T-helper 2 cell treated with Interferon-gamma antibody and Interleukin-4, amounts not matched to agents 5 μg/mL and 100 μg/mL, for 36 hours (primary cell): ENCODE measurements around the gene OGT.

ENCODE experiments used
- DNase-seq: peaks from one replicate; pipeline ENCODE4 v3.0.0; 2021; ENCODE audit warnings: low spot score
- H3K27ac Mint-ChIP-seq: one replicate; pipeline ENCODE4 v1.8.0; 2021; ENCODE audit warnings: mild to moderate bottlenecking, mixed read lengths
- H3K27me3 Mint-ChIP-seq: one replicate; pipeline ENCODE4 v1.8.0; 2021; ENCODE audit warnings: low read depth, mixed read lengths
- H3K36me3 Mint-ChIP-seq: one replicate; pipeline ENCODE4 v1.8.0; 2021; ENCODE audit warnings: low read depth, mixed read lengths
- H3K4me1 Mint-ChIP-seq: one replicate; pipeline ENCODE4 v1.8.0; 2021; ENCODE audit warnings: low read depth, mixed read lengths
- H3K4me3 Mint-ChIP-seq: one replicate; pipeline ENCODE4 v1.8.0; 2022; ENCODE audit warnings: mild to moderate bottlenecking, moderate library complexity, mixed read lengths
- H3K9me3 Mint-ChIP-seq: one replicate; pipeline ENCODE4 v1.8.0; 2021; ENCODE audit warnings: mixed read lengths

The OGT gene

DNA sequence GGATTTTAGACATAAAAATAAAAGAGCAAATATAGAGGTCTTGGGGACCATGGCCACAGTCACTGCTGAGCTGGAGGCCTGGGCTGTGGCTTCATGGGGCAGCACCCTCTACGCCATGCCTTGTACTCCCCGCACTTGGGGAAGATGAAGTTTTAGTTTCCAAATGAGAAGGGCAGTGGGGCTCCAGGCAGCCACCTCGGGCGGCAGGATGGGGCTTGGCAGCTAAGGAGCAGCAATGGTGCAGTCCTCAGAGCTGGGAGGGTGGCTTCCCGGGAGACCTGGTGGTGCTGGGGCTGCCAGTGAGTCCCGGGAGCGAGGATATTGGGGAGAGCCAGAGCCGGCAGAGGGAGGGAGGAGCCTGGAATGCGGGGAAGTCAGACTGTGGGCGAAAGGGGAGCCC lies 83.0 kb downstream of the OGT start:
- H3K27ac Mint-ChIP-seq: peak overlapping the region; percentile 56
- H3K4me3 Mint-ChIP-seq: peak overlapping the region; percentile 90
- H3K9me3 Mint-ChIP-seq: no peaks in the 10 kb centered on the region
- no peaks in the 10 kb centered on the region for H3K27me3 Mint-ChIP-seq
- peaks cover 43% of the 10 kb centered on the region for H3K36me3 Mint-ChIP-seq
- peaks cover 42% of the 10 kb centered on the region for H3K4me1 Mint-ChIP-seq
- DNase-seq: no peak

DNA sequence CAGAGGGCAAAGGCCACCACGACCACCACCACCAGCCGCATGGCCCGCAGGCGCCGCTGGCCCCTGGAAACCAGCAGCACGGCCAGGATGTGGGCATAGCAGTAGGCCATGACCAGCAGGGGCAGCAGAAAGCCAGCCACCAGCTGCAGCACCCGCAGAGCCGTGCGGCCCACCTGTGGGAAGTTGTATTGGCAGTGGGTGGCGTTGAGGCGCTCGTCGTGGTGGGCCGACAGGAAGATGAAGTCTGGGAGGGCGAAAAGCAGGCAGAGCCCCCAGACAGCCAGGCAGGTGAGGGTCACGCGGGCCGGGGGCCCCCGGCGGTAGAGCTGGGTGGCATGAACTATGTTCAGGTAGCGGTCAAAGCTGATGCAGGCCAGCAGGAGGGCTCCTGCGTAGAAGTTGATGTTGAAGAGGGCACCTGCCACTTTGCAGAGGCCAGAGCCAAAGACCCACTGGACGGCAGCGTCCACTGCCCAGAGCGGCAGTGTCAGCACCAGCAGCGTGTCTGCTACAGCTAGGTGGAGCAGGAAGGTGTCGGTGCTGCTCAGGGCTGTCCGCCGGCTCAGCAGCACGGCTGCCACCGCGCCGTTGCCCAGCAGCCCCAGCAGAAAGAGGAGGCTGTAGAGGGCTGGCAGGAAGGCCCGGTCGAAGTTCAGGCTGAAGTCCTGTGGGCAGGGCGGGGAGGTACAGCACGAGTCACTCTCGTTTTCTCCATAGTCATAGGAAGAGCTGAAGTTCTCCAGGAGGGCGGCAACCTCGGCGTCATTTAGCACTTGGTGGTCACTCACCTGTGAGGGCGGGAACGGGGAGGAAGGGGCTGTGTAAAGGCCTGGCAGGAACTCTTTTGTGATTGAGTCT lies 84.0 kb downstream of the OGT start:
- Mint-ChIP-seq H3K9me3 (no peaks in the 10 kb centered on the region), H3K36me3 (peaks cover 34% of the 10 kb centered on the region), H3K4me1 (peaks cover 46% of the 10 kb centered on the region), H3K4me3 (peak overlapping the region; percentile 90), H3K27me3 (no peaks in the 10 kb centered on the region), H3K27ac (peak overlapping the region; percentile 87)
- DNase-seq: no peak

DNA sequence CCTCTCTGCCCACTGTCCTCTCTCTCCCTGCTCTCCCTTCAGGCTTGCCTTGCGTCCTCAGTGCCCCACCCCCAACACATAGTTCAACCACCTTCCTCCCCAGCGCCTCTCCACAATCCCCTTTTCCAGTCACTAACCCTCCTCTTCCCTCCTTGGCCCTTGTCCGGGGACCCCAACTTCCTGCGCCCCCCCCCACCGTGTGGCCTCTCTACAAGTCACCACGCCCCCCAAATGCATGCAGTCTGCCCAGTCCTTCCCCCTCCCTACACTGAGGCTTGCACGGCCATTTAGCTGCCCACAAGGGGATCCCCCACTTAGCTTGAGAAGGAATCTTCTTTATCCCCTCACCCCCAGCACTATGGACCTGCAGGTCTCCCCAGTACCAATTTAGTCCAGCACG lies 84.8 kb downstream of the OGT start:
- H3K4me1 Mint-ChIP-seq: peaks cover 48% of the 10 kb centered on the region
- no peaks in the 10 kb centered on the region for H3K27me3 Mint-ChIP-seq
- no peaks in the 10 kb centered on the region for H3K9me3 Mint-ChIP-seq
- H3K27ac Mint-ChIP-seq: peak overlapping the region; percentile 87
- DNase-seq: no peak
- H3K36me3 Mint-ChIP-seq: peaks cover 30% of the 10 kb centered on the region
- peak overlapping the region; percentile 90 for H3K4me3 Mint-ChIP-seq

DNA sequence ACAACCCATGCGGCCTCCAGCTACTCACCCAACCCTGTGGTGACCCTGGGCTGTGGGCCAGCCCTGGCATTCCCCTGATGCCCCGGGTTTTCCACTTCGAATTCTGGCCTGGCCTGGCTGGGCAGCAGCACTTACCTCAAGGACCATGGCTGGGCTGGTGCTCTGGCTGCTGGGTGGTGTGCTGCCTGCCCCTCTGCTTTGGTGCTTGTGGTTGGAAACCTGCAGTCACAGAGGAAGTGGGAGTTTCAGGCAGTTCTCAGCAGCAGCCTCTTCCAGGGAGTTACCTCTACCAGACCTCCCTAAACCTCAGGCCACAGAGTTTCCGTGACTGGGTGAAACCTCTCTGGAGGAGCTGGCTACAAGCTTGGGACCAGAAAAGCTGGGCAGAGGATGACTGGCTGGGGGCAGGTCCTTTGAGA lies 85.4 kb downstream of the OGT start, which contains the start of gene CXCR3:
Gene CXCR3, minus strand, starts transcription at position 209 of the 419 bp plus-strand sequence. Its CDS starts 62 bp downstream, at position 147.
- Mint-ChIP-seq H3K9me3 (no peaks in the 10 kb centered on the region), H3K27ac (peak within 1 kb of the TSS; percentile 87), H3K36me3 (peaks cover 26% of the 10 kb centered on the region), H3K4me3 (peak within 1 kb of the TSS; percentile 90), H3K4me1 (peaks cover 51% of the 10 kb centered on the region), H3K27me3 (no peaks in the 10 kb centered on the region)
- DNase-seq: peak; percentile 80

DNA sequence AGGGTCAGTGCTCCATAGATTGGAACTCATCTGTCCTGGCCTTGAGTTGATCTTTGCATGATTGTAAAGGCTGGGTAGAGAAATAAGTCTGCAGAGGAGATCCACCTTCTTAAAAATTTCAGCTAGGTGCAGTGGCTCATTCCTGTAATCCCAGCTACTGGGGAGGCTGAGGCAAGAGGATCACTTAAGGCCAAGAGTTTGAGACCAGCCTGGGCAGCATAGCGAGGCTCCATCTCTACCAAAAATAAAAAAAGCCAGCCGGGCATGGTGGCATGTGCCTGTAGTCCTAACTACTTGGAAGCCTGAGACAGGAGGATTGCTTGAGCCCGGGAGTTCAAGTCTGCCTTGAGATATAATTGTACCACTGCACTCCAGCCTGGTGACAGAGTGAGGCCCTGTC lies 85.9 kb downstream of the OGT start:
- peaks cover 53% of the 10 kb centered on the region for H3K4me1 Mint-ChIP-seq
- H3K27ac Mint-ChIP-seq: peak overlapping the region; percentile 87
- peak overlapping the region; percentile 90 for H3K4me3 Mint-ChIP-seq
- H3K27me3 Mint-ChIP-seq: no peaks in the 10 kb centered on the region
- H3K36me3 Mint-ChIP-seq: peaks cover 26% of the 10 kb centered on the region
- no peak for DNase-seq
- no peaks in the 10 kb centered on the region for H3K9me3 Mint-ChIP-seq

DNA sequence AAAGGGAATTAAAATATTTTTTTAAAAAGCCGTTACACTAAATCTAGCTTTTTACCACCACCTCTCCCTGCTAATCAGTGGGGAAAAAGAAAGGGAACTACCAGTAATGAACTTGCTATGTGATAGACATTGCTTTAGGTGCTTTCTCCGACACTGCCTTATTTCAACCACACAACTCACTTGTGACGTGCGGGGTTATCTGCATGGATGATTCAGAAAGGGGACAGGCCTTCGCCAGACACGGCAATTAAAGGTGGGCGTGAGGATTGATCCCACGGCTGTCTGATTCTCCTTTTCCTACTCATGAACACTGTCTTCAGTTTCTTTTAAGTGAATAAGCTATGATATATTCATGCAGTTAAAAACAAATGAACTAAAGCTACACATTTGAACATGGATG lies 86.3 kb downstream of the OGT start:
- DNase-seq: peak; percentile 76
- H3K4me3 Mint-ChIP-seq: peak overlapping the region; percentile 90
- peak overlapping the region; percentile 87 for H3K27ac Mint-ChIP-seq
- H3K4me1 Mint-ChIP-seq: peaks cover 55% of the 10 kb centered on the region
- peaks cover 26% of the 10 kb centered on the region for H3K36me3 Mint-ChIP-seq
- no peaks in the 10 kb centered on the region for H3K27me3 Mint-ChIP-seq
- no peaks in the 10 kb centered on the region for H3K9me3 Mint-ChIP-seq

DNA sequence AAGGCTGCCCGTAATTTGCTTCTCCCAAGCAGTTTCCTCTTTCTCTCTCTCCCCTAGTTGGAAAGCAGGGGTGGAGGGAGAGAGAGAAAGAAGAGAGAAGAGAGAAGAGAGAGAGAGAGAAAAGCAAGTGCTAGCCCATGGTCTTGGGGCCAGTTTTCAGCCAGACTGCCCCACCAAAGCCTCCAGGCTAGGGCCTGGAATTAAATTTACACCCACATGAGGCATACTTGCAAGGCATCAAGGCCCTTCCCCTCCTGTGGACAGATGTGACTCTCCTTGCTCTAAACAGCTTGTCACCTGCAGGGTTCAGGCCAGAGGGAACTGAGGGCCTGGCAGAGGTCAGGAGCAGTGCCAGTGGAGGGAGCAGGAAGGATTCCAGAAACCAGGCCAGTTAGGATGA lies 87.1 kb downstream of the OGT start:
- no peak overlapping the region for H3K4me3 Mint-ChIP-seq
- no peak overlapping the region for H3K27ac Mint-ChIP-seq

DNA sequence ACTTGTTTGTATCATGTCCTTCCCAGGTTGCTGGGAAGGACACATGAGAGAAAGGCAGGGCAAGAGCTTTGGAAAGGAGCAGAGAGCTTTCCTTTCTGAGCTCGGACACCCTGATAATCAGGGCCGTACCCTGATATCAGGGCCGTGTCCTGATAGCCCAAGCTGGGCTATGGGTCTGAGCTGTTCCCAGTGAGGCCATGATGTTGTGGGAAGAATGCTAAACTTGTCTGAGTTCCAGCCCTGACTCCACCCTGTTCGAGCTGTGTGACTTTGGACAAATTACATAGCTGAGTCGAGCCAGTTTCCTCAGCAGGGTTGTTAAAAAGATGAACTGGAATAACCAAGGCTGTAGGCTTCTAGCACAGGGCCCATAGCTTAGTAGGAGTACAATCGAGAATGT lies 88.7 kb downstream of the OGT start:
- no peak overlapping the region for H3K4me3 Mint-ChIP-seq
- no peaks in the 10 kb centered on the region for H3K9me3 Mint-ChIP-seq
- no peak for DNase-seq

More for the DNA sequence above, 87.1 kb downstream of the OGT start:
- peaks cover 22% of the 10 kb centered on the region for H3K36me3 Mint-ChIP-seq
- H3K27me3 Mint-ChIP-seq: no peaks in the 10 kb centered on the region
- DNase-seq: no peak
- H3K4me1 Mint-ChIP-seq: peaks cover 53% of the 10 kb centered on the region
- H3K9me3 Mint-ChIP-seq: no peaks in the 10 kb centered on the region

DNA sequence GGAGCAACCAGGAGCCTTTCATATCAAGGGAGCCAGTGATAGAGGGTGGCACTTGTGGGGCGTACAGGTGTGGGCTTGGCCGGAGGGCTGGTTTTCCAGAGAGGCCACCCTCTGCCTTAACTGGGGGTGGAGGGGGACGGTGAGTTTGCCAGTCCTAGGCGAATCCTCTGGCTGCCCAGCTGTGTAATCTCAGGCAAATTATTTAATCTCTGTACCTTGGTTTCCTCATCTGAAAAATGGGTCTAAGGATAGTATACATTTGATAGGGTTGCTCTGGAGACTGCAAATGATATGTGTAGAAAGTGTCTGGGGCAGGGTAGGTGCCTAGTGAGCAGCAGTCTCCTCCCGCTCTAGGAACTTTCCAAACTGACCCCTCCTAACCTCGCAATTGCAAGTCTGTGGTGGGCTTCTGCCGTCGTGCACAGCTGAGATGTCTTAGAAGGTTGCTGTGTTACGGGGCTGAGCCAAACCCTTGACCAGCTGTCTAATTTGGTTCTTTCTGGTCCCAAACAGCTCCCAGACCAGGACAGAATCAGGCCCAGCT lies 89.2 kb downstream of the OGT start:
- no peak overlapping the region for H3K4me3 Mint-ChIP-seq
- H3K27ac Mint-ChIP-seq: peak overlapping the region; percentile 91
- H3K9me3 Mint-ChIP-seq: no peaks in the 10 kb centered on the region
- peaks cover 42% of the 10 kb centered on the region for H3K4me1 Mint-ChIP-seq
- no peaks in the 10 kb centered on the region for H3K27me3 Mint-ChIP-seq
- H3K36me3 Mint-ChIP-seq: peaks cover 6% of the 10 kb centered on the region
- DNase-seq: no peak

More for the DNA sequence above, 88.7 kb downstream of the OGT start:
- H3K36me3 Mint-ChIP-seq: peaks cover 11% of the 10 kb centered on the region
- H3K27me3 Mint-ChIP-seq: no peaks in the 10 kb centered on the region
- H3K27ac Mint-ChIP-seq: peak overlapping the region; percentile 72
- peaks cover 43% of the 10 kb centered on the region for H3K4me1 Mint-ChIP-seq

DNA sequence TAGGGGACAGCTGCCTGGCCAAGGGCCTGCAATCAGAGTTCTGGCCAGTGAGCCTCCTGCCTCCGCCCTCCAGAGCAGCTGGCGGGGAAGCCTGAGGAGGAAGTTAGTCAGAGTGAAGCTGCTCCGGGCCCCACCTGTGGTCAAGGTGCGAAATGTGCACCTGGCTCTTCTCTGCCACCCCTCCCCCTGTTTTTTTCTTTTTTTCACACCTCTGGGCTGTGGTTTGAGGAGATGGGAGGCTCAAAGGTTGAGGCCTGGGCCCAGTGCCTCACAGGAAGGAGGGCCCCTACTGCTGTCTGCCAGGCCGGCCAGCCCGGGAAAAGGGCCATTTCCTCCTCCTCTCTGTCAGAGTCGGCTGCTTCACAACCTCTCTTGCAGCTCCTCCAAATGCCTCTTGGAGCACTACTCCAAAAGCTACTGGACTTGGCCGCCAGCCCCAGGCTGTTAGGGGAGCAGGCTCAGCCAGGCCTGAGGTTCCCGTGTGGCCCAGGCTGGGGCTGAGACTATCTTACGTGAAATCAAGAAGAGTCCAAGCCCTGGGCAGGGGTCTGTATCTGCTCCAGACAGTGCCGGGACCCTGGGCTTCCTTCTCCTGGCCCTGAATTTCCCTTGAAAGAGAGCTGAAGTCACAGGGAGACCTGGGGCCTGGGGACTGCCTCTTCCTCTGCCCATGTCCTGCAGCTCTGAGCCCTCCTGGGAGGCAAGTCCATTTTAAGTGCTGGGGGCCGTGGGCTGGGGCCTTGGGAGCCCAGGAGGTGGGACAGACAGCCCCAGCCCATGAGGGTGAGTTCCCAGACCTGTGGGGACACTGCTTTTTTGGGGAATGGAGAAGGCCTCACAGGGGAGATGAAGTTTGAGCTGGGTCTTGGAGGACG lies 89.9 kb downstream of the OGT start:
- DNase-seq: peak; percentile 37
- H3K27me3 Mint-ChIP-seq: no peaks in the 10 kb centered on the region
- H3K27ac Mint-ChIP-seq: peak overlapping the region; percentile 91
- H3K9me3 Mint-ChIP-seq: no peaks in the 10 kb centered on the region
- peaks cover 2% of the 10 kb centered on the region for H3K36me3 Mint-ChIP-seq
- H3K4me3 Mint-ChIP-seq: peak overlapping the region; percentile 72
- H3K4me1 Mint-ChIP-seq: peaks cover 38% of the 10 kb centered on the region

DNA sequence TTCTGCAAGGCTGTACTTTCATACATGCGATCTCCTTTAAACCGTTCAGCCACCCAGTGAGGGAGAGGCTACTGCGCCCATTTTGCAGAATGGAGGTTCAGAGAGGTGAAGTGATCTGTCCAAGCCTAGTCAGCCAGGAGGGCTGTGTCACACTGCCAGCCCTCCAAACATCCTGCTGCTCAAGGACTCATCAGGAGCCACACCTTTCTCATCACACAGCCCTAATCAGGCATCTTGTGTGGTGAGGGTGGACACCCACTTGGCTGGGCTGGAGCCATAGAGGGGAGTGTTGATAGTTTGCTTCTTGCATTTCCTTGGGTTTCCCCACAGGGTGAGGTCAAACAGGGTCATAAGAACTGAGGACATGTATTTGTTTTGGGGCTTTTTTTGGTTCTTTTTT lies 90.8 kb downstream of the OGT start:
- H3K27ac Mint-ChIP-seq: peak overlapping the region; percentile 91
- H3K36me3 Mint-ChIP-seq: no peaks in the 10 kb centered on the region
- H3K4me3 Mint-ChIP-seq: peak overlapping the region; percentile 39
- DNase-seq: peak; percentile 24
- no peaks in the 10 kb centered on the region for H3K27me3 Mint-ChIP-seq
- peaks cover 31% of the 10 kb centered on the region for H3K4me1 Mint-ChIP-seq
- no peaks in the 10 kb centered on the region for H3K9me3 Mint-ChIP-seq

DNA sequence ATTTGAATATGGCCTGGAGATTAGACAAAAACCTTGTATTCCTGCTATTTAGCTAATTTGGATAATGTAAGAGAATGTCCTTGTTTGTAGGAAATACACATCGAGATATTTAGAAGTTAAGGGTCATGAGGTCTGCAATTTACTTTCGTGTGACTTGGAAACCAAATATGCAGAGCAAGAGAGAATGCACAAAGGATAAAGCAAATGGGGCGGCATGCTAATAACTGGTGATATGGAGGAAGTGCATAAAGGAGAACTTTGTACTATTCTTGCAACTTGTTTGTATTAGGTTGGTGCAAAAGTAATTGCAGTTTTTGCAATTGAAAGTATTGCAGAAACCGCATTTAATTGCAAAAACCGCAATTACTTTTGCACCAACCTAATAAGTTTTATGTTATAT lies 92.6 kb downstream of the OGT start:
- H3K27me3 Mint-ChIP-seq: no peaks in the 10 kb centered on the region
- no peak for DNase-seq
- H3K36me3 Mint-ChIP-seq: no peaks in the 10 kb centered on the region
- H3K9me3 Mint-ChIP-seq: no peaks in the 10 kb centered on the region
- H3K4me1 Mint-ChIP-seq: peaks cover 23% of the 10 kb centered on the region
- H3K4me3 Mint-ChIP-seq: no peak overlapping the region
- no peak overlapping the region for H3K27ac Mint-ChIP-seq
